Osteocyte (in vitro differentiated cells): Measurements from ENCODE around the gene CSRP1. TPM values are rescaled to one million over a fixed set of nuclear protein-coding genes. Genes with fewer than 3 reads are reported as not detected.

Experiments used
- DNase-seq: peaks from one replicate; pipeline ENCODE4 v3.0.0; 2021; ENCODE audit warnings: mixed read lengths; ENCODE audit not compliant: unreplicated experiment; ENCODE audit errors: extremely low spot score
- H3K27ac Mint-ChIP-seq: one replicate; pipeline ENCODE4 v1.8.0; 2021; ENCODE audit warnings: mild to moderate bottlenecking, mixed read lengths; ENCODE audit not compliant: unreplicated experiment
- H3K27me3 Mint-ChIP-seq: one replicate; pipeline ENCODE4 v1.8.0; 2021; ENCODE audit warnings: mixed read lengths; ENCODE audit not compliant: unreplicated experiment
- H3K36me3 Mint-ChIP-seq: one replicate; pipeline ENCODE4 v1.8.0; 2021; ENCODE audit warnings: mixed read lengths; ENCODE audit not compliant: unreplicated experiment
- H3K4me1 Mint-ChIP-seq: one replicate; pipeline ENCODE4 v1.8.0; 2021; ENCODE audit warnings: mixed read lengths; ENCODE audit not compliant: unreplicated experiment
- H3K4me3 Mint-ChIP-seq: one replicate; pipeline ENCODE4 v1.8.0; 2021; ENCODE audit warnings: mild to moderate bottlenecking, moderate library complexity, mixed read lengths; ENCODE audit not compliant: unreplicated experiment
- H3K9me3 Mint-ChIP-seq: one replicate; pipeline ENCODE4 v1.8.0; 2021; ENCODE audit warnings: mixed read lengths; ENCODE audit not compliant: unreplicated experiment
- long read RNA-seq: library from polyadenylated mRNA; unstranded; transcript quantifications from one replicate; pipeline ENCODE4 v2.0.0, GENCODE V29; 2021
- total RNA-seq: library from RNA; stranded (reverse); gene quantifications from 2 replicates; pipeline ENCODE4 v1.2.1, GENCODE V29; 2021
- TF ChIP-seq, protein P1 (sequence below): fragments of 200-600 bp; sonication (generic); IDR thresholded peaks from 2 replicates; pipeline ENCODE4 v1.5.0; 2021; ENCODE audit warnings: antibody characterized with exemption, mild to moderate bottlenecking, moderate library complexity

Gene CSRP1
- 0.56 and 1.6 TPM in 2 replicates for total RNA-seq
- long read RNA-seq, result 0 reads

DNA sequence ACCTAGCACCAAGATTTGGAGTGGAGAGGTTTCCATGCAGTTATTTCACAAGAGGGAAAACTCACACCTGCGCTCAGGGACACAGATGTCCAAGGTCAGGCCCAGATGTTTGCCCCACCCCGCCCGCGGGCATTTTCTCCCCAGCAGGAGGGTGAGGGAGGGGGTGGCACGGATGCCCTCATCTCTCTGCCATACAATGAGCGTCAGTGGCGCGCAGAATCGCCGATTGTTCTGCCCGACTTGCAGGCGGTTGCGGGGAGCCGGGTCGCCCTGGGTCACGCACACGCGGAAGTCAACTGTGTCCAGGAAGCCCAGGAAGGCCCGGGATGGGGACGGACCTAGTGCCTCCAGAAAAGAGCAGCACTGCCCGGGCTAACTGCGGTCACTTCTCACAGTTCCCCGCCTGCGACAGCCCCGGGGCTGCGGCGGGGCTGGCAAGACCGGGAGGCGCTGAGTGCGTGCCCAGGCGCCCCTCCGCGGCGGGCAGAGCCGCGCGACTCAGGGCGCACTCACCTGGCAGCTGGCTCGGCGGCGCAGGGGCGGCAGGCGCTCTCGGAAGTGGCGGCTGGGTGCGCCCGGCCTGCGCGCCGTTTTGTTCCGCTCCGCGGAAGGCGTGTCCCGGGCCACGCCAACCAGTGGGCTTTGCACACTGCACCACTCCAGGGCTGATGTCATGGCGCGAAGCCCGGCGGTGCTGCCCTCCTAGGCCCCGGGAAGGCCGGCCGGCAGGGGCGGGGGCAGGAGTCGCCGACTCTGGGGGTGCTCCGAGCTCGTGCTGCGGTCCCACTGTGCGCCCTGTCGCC lies at the start of gene CSRP1:
CSRP1 (minus strand) TSS at position 567 of the 803 bp plus-strand sequence. CDS start 10,820 bp downstream, outside the sequence.
- H3K4me1 Mint-ChIP-seq, result peaks cover 39% of the 10 kb centered on the region

DNA sequence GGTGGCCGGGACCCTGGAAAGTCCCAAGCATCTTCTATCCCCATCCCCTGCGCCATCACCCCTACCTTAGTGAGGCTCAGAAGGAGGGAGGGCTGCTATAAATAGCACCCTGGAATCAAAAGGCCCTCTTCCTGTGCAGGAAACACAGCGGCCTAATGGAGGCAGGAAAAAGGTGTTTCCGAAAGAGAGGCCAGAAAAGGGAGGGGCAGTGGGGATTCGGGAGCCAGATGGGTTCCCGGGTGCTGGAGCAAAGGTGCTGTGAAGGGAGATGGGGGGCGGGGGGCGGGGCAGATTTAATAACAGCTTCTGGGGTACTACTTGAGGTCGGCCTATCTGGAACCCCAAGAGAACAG lies 48.6 kb upstream of the CSRP1 start:
- Mint-ChIP-seq H3K27ac (no peak overlapping the region), H3K9me3 (no peaks in the 10 kb centered on the region), H3K4me1 (peaks cover 65% of the 10 kb centered on the region)

More for the DNA sequence above, at the start of gene CSRP1:
- Mint-ChIP-seq H3K9me3 (no peaks in the 10 kb centered on the region), H3K27me3 (no peaks in the 10 kb centered on the region), H3K27ac (peak within 1 kb of the TSS; percentile 88), H3K36me3 (no peaks in the 10 kb centered on the region), H3K4me3 (no peak within 1 kb of the TSS)
- TF ChIP-seq, protein P1, sequence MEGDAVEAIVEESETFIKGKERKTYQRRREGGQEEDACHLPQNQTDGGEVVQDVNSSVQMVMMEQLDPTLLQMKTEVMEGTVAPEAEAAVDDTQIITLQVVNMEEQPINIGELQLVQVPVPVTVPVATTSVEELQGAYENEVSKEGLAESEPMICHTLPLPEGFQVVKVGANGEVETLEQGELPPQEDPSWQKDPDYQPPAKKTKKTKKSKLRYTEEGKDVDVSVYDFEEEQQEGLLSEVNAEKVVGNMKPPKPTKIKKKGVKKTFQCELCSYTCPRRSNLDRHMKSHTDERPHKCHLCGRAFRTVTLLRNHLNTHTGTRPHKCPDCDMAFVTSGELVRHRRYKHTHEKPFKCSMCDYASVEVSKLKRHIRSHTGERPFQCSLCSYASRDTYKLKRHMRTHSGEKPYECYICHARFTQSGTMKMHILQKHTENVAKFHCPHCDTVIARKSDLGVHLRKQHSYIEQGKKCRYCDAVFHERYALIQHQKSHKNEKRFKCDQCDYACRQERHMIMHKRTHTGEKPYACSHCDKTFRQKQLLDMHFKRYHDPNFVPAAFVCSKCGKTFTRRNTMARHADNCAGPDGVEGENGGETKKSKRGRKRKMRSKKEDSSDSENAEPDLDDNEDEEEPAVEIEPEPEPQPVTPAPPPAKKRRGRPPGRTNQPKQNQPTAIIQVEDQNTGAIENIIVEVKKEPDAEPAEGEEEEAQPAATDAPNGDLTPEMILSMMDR, result no peak
- DNase-seq, result no peak

DNA sequence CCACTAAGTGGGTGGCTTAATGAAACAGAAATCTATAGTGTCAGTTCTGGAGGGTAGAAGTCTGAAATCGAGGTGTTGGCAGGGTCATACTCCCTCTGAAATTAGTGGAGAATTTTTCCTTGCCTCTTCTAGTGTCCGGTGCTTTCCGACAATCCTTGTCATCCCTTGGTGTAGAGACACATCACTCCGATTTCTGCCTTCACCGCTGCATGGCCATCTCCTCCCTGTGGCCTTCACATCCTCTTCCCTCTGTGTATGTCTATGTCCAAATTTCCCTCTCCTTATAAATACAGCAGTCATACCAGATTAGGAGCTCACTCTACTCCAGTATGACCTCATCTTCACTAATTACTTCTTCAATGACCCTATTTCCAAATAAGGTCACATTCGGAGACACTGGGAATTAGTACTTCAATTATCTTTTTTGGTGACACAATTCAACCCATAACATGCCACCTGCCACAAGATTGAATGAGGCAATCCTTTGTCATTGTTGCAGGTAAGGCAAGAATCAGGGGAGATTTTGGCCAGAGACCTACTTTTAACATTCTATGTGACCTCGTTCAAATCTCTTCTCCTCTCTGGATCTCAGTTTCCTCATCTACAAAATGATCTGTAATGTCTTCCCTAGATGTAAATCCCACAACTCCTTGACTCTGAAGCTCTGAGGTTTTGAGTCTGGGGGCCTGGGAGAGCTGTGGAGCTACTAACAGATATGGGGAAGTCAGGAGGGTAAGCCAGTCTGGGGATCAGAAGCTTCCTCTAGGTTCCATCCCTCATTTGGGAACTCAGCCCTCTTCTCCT lies 48.1 kb upstream of the CSRP1 start:
- Mint-ChIP-seq H3K36me3 (peaks cover 2% of the 10 kb centered on the region), H3K27me3 (no peaks in the 10 kb centered on the region)

More for the DNA sequence above, 48.6 kb upstream of the CSRP1 start:
- TF ChIP-seq, protein P1, result no peak
- Mint-ChIP-seq H3K4me3 (no peak overlapping the region), H3K36me3 (peaks cover 2% of the 10 kb centered on the region), H3K27me3 (no peaks in the 10 kb centered on the region)
- no peak for DNase-seq

DNA sequence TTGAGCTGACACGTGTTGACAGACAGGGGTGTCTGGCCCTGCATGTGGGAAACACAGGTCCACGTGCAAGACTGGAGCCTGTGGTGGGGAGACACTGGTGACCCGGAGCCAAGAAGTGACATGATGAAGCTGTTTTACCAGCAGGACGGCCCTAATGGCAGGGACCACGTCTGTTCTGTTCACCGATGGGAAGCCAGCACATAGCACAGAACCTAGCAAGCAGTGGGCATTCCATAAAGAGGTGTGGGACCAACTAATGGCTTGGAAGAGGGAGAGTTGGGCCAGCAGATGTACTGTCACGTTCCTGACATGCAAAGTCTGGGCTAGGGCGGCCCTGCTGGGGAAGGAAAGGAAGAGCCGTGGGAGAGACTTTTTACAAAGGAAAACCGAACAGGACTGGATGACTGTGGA lies 47.3 kb upstream of the CSRP1 start:
- Mint-ChIP-seq H3K9me3 (no peaks in the 10 kb centered on the region), H3K4me3 (no peak overlapping the region), H3K4me1 (peaks cover 52% of the 10 kb centered on the region), H3K27me3 (no peaks in the 10 kb centered on the region), H3K27ac (no peak overlapping the region), H3K36me3 (peaks cover 2% of the 10 kb centered on the region)
- TF ChIP-seq, protein P1, result no peak
- no peak for DNase-seq

More for the DNA sequence above, 48.1 kb upstream of the CSRP1 start:
- no peaks in the 10 kb centered on the region for H3K9me3 Mint-ChIP-seq
- H3K4me1 Mint-ChIP-seq, result peaks cover 59% of the 10 kb centered on the region
- TF ChIP-seq, protein P1, result no peak
- H3K27ac Mint-ChIP-seq, result no peak overlapping the region
- no peak overlapping the region for H3K4me3 Mint-ChIP-seq
- DNase-seq, result no peak
